GM10266 (cell line): ENCODE data around the gene OTUD5.

ENCODE experiments used
- DNase-seq: peaks from one replicate; pipeline ENCODE4 v3.0.0; 2012; ENCODE audit errors: extremely low spot score
- CTCF ChIP-seq: IDR thresholded peaks from 2 replicates; pipeline ENCODE4 v1.5.1; 2012; ENCODE audit warnings: mild to moderate bottlenecking, low read depth; ENCODE audit not compliant: control insufficient read depth, insufficient read depth; ENCODE audit errors: missing control alignments

Gene OTUD5

GRCh38 chrX:48961585-48962091, 4.2 kb upstream of the OTUD5 start:
- DNase-seq, result no peak
- no peak for TF ChIP-seq CTCF

GRCh38 chrX:48960291-48960690, 2.9 kb upstream of the OTUD5 start:
- no peak for DNase-seq
- no peak for TF ChIP-seq CTCF

- DNase-seq, result no peak
- no peak for TF ChIP-seq CTCF
Measured at GRCh38 chrX:48958635-48959094, 1.3 kb upstream of the OTUD5 start.

- TF ChIP-seq CTCF, result no peak
- peak; percentile 91 for DNase-seq
Measured at GRCh38 chrX:48957827-48958634, 624 bp upstream of the OTUD5 start.

- DNase-seq, result no peak
Measured at GRCh38 chrX:48956728-48957414, 536 bp downstream of the OTUD5 start.

GRCh38 chrX:48948589-48948988, 8.8 kb downstream of the OTUD5 start:
- DNase-seq, result no peak
- no peak for TF ChIP-seq CTCF

More at GRCh38 chrX:48956728-48957414, 536 bp downstream of the OTUD5 start:
- no peak for TF ChIP-seq CTCF

- no peak for DNase-seq
- TF ChIP-seq CTCF, result peak; percentile 70
Measured at GRCh38 chrX:48945517-48946348, 11.7 kb downstream of the OTUD5 start.
